Measurements from ENCODE around the gene HDAC3.
"Not testable (repeated sequence)": the region's sequence is repeated elsewhere in the genome, so short reads cannot be mapped to it uniquely, and the experiment has no call there.

HDAC3 gene

GRCh38 chr5:141633871-141634561 lies 2.6 kb downstream of the HDAC3 start:
- no peak for DNase-seq

- no peak for DNase-seq
Measured at GRCh38 chr5:141632650-141633049, 4.0 kb downstream of the HDAC3 start.

- DNase-seq = no peak
Measured at GRCh38 chr5:141630570-141631140, 6.0 kb downstream of the HDAC3 start.

GRCh38 chr5:141628175-141628788 lies 8.4 kb downstream of the HDAC3 start:
- no peak for DNase-seq

- no peak for DNase-seq
Measured at GRCh38 chr5:141623611-141624010, 13.0 kb downstream of the HDAC3 start.

GRCh38 chr5:141623186-141623585 lies 13.5 kb downstream of the HDAC3 start:
- DNase-seq = no peak

GRCh38 chr5:141618804-141619554 lies 17.7 kb downstream of the HDAC3 start, which contains the start of gene DIAPH1:
Gene DIAPH1 (minus strand): TSS chr5:141619000. CDS start chr5:141618914, 86 bp downstream.
- peak; percentile 99 to 100 for DNase-seq

GRCh38 chr5:141618030-141618803 lies 18.4 kb downstream of the HDAC3 start:
- peak; percentile 70 to 71 for DNase-seq

GRCh38 chr5:141617682-141618029 lies 19.0 kb downstream of the HDAC3 start:
- DNase-seq = no peak

- no peak for DNase-seq
Measured at GRCh38 chr5:141617128-141617527, 19.5 kb downstream of the HDAC3 start.

GRCh38 chr5:141615991-141616720 lies 20.5 kb downstream of the HDAC3 start:
- DNase-seq = no peak

- DNase-seq = no peak
Measured at GRCh38 chr5:141613344-141613743, 23.3 kb downstream of the HDAC3 start.

GRCh38 chr5:141611289-141611688 lies 25.4 kb downstream of the HDAC3 start:
- no peak for DNase-seq

- not testable (repeated sequence) for DNase-seq
Measured at GRCh38 chr5:141609921-141610320, 26.7 kb downstream of the HDAC3 start.

- no peak for DNase-seq
Measured at GRCh38 chr5:141609044-141609443, 27.6 kb downstream of the HDAC3 start.

- no peak for DNase-seq
Measured at GRCh38 chr5:141608557-141608956, 28.1 kb downstream of the HDAC3 start.

GRCh38 chr5:141608046-141608445 lies 28.6 kb downstream of the HDAC3 start:
- no peak for DNase-seq

GRCh38 chr5:141605523-141606277 lies 30.9 kb downstream of the HDAC3 start:
- peak; percentile 55 to 64 for DNase-seq

GRCh38 chr5:141603923-141604717 lies 32.5 kb downstream of the HDAC3 start:
- no peak for DNase-seq

GRCh38 chr5:141602606-141603005 lies 34.0 kb downstream of the HDAC3 start:
- DNase-seq = no peak
